ENCODE measurements around the gene MGAT5.

MGAT5 gene

GRCh38 chr2:134252092-134252750 lies 1.7 kb upstream of the MGAT5 start:
- no peak overlapping the region for H3K4me3 ChIP-seq (ENCODE audit: low read depth, low read length)

GRCh38 chr2:134253117-134253704 lies 661 bp upstream of the MGAT5 start:
- no peak overlapping the region for H3K4me3 ChIP-seq (ENCODE audit: low read depth, low read length)

- no peak overlapping the region for H3K4me3 ChIP-seq (ENCODE audit: low read depth, low read length)
Measured at GRCh38 chr2:134254824-134255223, 952 bp downstream of the MGAT5 start.

- no peak overlapping the region for H3K4me3 ChIP-seq (ENCODE audit: low read depth, low read length)
Measured at GRCh38 chr2:134256956-134257355, 3.1 kb downstream of the MGAT5 start.

- H3K4me3 ChIP-seq (ENCODE audit: low read depth, low read length), result no peak overlapping the region
Measured at GRCh38 chr2:134257509-134257908, 3.6 kb downstream of the MGAT5 start.

- H3K4me3 ChIP-seq (ENCODE audit: low read depth, low read length), result no peak overlapping the region
Measured at GRCh38 chr2:134257965-134258683, 4.3 kb downstream of the MGAT5 start.

- no peak overlapping the region for H3K4me3 ChIP-seq (ENCODE audit: low read depth, low read length)
Measured at GRCh38 chr2:134258684-134259388, 5.0 kb downstream of the MGAT5 start.

GRCh38 chr2:134259571-134259970 lies 5.7 kb downstream of the MGAT5 start:
- no peak overlapping the region for H3K4me3 ChIP-seq (ENCODE audit: low read depth, low read length)

- H3K4me3 ChIP-seq (ENCODE audit: low read depth, low read length), result no peak overlapping the region
Measured at GRCh38 chr2:134259994-134260393, 6.1 kb downstream of the MGAT5 start.

- no peak overlapping the region for H3K4me3 ChIP-seq (ENCODE audit: low read depth, low read length)
Measured at GRCh38 chr2:134260713-134261112, 6.8 kb downstream of the MGAT5 start.

- no peak overlapping the region for H3K4me3 ChIP-seq (ENCODE audit: low read depth, low read length)
Measured at GRCh38 chr2:134261398-134262131, 7.7 kb downstream of the MGAT5 start.

- H3K4me3 ChIP-seq (ENCODE audit: low read depth, low read length), result no peak overlapping the region
Measured at GRCh38 chr2:134262684-134263083, 8.8 kb downstream of the MGAT5 start.

- H3K4me3 ChIP-seq (ENCODE audit: low read depth, low read length), result no peak overlapping the region
Measured at GRCh38 chr2:134268265-134268664, 14.4 kb downstream of the MGAT5 start.

- H3K4me3 ChIP-seq (ENCODE audit: low read depth, low read length), result no peak overlapping the region
Measured at GRCh38 chr2:134269230-134269629, 15.4 kb downstream of the MGAT5 start.

GRCh38 chr2:134269972-134270735 lies 16.3 kb downstream of the MGAT5 start:
- no peak overlapping the region for H3K4me3 ChIP-seq (ENCODE audit: low read depth, low read length)

GRCh38 chr2:134271758-134272157 lies 17.9 kb downstream of the MGAT5 start:
- H3K4me3 ChIP-seq (ENCODE audit: low read depth, low read length), result no peak overlapping the region

- no peak overlapping the region for H3K4me3 ChIP-seq (ENCODE audit: low read depth, low read length)
Measured at GRCh38 chr2:134272806-134273205, 18.9 kb downstream of the MGAT5 start.

GRCh38 chr2:134273256-134273983 lies 19.5 kb downstream of the MGAT5 start:
- H3K4me3 ChIP-seq (ENCODE audit: low read depth, low read length), result no peak overlapping the region

GRCh38 chr2:134274121-134274520 lies 20.2 kb downstream of the MGAT5 start:
- H3K4me3 ChIP-seq (ENCODE audit: low read depth, low read length), result no peak overlapping the region
